Activated CD8-positive, alpha-beta memory T cell treated with anti-CD3 and anti-CD28 coated beads for 36 hours (primary cell): ENCODE data around the gene ANAPC2. TPM values are rescaled to one million over a fixed set of nuclear protein-coding genes. Genes with fewer than 3 reads are reported as not detected.

Experiments used
- CTCF ChIA-PET: fragments of 350-600 bp; sonication (Branson Sonifier 250); formaldehyde crosslinking; loops from one replicate; lab custom pipeline; 2021; ENCODE audit warnings: antibody characterized with exemption; lab: Charles Lee
- POLR2A ChIA-PET: fragments of 350-600 bp; sonication (Branson Sonifier 250); formaldehyde crosslinking; loops from one replicate; lab custom pipeline; 2021; ENCODE audit warnings: antibody characterized with exemption; lab: Charles Lee
- total RNA-seq, 2 experiments: library from RNA; stranded (reverse); gene quantifications; one replicate each; pipeline ENCODE4 v1.2.3, GENCODE V29; 2021

The ANAPC2 gene
- total RNA-seq, 2 experiments from 2014 or later: 49.1 to 51.8 TPM

- POLR2A ChIA-PET: interaction anchor here (2.7 kb wide), 1 partner anchor 12 kb away, joined by 6 read pairs; the partner anchor contains the start of gene TUBB4B
- CTCF ChIA-PET: interaction anchor here (1.4 to 7.0 kb wide), 7 partner anchors 8 to 137 kb away, joined by 3 to 49 read pairs (median 14); partner anchors contain the start of genes ANAPC2, DPP7, SSNA1 and TUBB4B
Observed at GRCh38 chr9:137228506-137228967, 40.2 kb upstream of the ANAPC2 start.

GRCh38 chr9:137227853-137228505 is 39.6 kb upstream of the ANAPC2 start:
- ChIA-PET POLR2A (interaction anchor here (0.6 to 2.7 kb wide), 2 partner anchors 13 to 108 kb away, joined by 3 to 6 read pairs; partner anchors contain the start of gene TUBB4B), CTCF (interaction anchor here (0.7 to 7.0 kb wide), 16 partner anchors 9 to 181 kb away, joined by 3 to 49 read pairs (median 6); partner anchors contain the start of genes ANAPC2, DPP7, NPDC1 and SSNA1)

- ChIA-PET CTCF (interaction anchor here (0.5 to 7.0 kb wide), 19 partner anchors 9 to 183 kb away, joined by 3 to 49 read pairs (median 5); partner anchors contain the start of genes ANAPC2, DPP7, NPDC1 and SSNA1), POLR2A (interaction anchor here (0.6 to 2.7 kb wide), 2 partner anchors 13 to 108 kb away, joined by 3 to 6 read pairs; partner anchors contain the start of gene TUBB4B)
Observed at GRCh38 chr9:137227054-137227852, 38.9 kb upstream of the ANAPC2 start, which contains the start of gene RNF224. Gene RNF224 (plus strand): TSS chr9:137227502. CDS start chr9:137228336, 834 bp downstream.

GRCh38 chr9:137226338-137227053 is 38.1 kb upstream of the ANAPC2 start:
- POLR2A ChIA-PET: interaction anchor here (2.7 kb wide), 1 partner anchor 14 kb away, joined by 6 read pairs; the partner anchor contains the start of gene TUBB4B
- CTCF ChIA-PET: interaction anchor here (1.0 to 7.0 kb wide), 11 partner anchors 8 to 182 kb away, joined by 3 to 49 read pairs (median 7); partner anchors contain the start of genes ANAPC2, DPP7 and SSNA1

- ChIA-PET CTCF (interaction anchor here (0.5 to 7.0 kb wide), 7 partner anchors 11 to 158 kb away, joined by 3 to 49 read pairs (median 6); partner anchors contain the start of gene TUBB4B), POLR2A (interaction anchor here (2.7 kb wide), 1 partner anchor 15 kb away, joined by 6 read pairs; the partner anchor contains the start of gene TUBB4B)
Observed at GRCh38 chr9:137225699-137226331, 37.5 kb upstream of the ANAPC2 start.

GRCh38 chr9:137224830-137225694 is 36.7 kb upstream of the ANAPC2 start, which contains the start of gene CYSRT1:
Gene CYSRT1 (plus strand): TSS chr9:137225174. CDS start chr9:137225622, 448 bp downstream.
- POLR2A ChIA-PET: no interaction called here
- CTCF ChIA-PET: interaction anchor here (0.5 to 7.0 kb wide), 4 partner anchors 12 to 71 kb away, joined by 3 to 49 read pairs (median 3); partner anchors contain the start of gene TUBB4B

GRCh38 chr9:137223078-137223970 is 35.0 kb upstream of the ANAPC2 start:
- POLR2A ChIA-PET: interaction anchor here (0.5 to 2.6 kb wide), 15 partner anchors 17 to 342 kb away, joined by 3 to 15 read pairs (median 4); partner anchors contain the start of genes ANAPC2, MAN1B1, NDOR1 and SSNA1
- CTCF ChIA-PET: interaction anchor here (0.8 to 7.0 kb wide), 11 partner anchors 13 to 436 kb away, joined by 3 to 49 read pairs (median 3); partner anchors contain the start of gene NPDC1

- ChIA-PET CTCF (interaction anchor here (0.8 to 7.0 kb wide), 11 partner anchors 14 to 435 kb away, joined by 3 to 49 read pairs (median 3); partner anchors contain the start of gene NPDC1), POLR2A (interaction anchor here (0.5 to 2.6 kb wide), 11 partner anchors 17 to 136 kb away, joined by 3 to 15 read pairs (median 4); partner anchors contain the start of genes MAN1B1, NDOR1, TMEM203 and TPRN)
Observed at GRCh38 chr9:137222190-137223077, 34.1 kb upstream of the ANAPC2 start, which contains the start of gene RNF208. Gene RNF208 (minus strand): TSS chr9:137222240. CDS start chr9:137221212, 1,028 bp downstream.

GRCh38 chr9:137221506-137222111 is 33.2 kb upstream of the ANAPC2 start:
- CTCF ChIA-PET: interaction anchor here (7.0 kb wide), 1 partner anchor 15 kb away, joined by 49 read pairs; no protein-coding TSS in a partner anchor
- POLR2A ChIA-PET: interaction anchor here (0.9 to 1.6 kb wide), 2 partner anchors 11 to 32 kb away, joined by 3 to 4 read pairs; no protein-coding TSS in a partner anchor

GRCh38 chr9:137221095-137221505 is 32.7 kb upstream of the ANAPC2 start:
- POLR2A ChIA-PET: interaction anchor here (0.8 to 0.9 kb wide), 2 partner anchors 11 to 13 kb away, joined by 3 to 4 read pairs; no protein-coding TSS in a partner anchor
- CTCF ChIA-PET: interaction anchor here (1.4 kb wide), 1 partner anchor 103 kb away, joined by 4 read pairs; no protein-coding TSS in a partner anchor

- POLR2A ChIA-PET: interaction anchor here (0.6 to 0.8 kb wide), 2 partner anchors 13 to 431 kb away, joined by 4 read pairs; no protein-coding TSS in a partner anchor
- CTCF ChIA-PET: interaction anchor here (0.8 to 1.4 kb wide), 3 partner anchors 16 to 153 kb away, joined by 3 to 4 read pairs (median 4); no protein-coding TSS in a partner anchor
Observed at GRCh38 chr9:137220317-137221094, 32.1 kb upstream of the ANAPC2 start.

GRCh38 chr9:137219757-137220316 is 31.5 kb upstream of the ANAPC2 start:
- ChIA-PET CTCF (interaction anchor here (0.8 to 1.4 kb wide), 3 partner anchors 17 to 152 kb away, joined by 3 to 4 read pairs (median 4); no protein-coding TSS in a partner anchor), POLR2A (no interaction called here)
